Calu3 (cell line): Measurements from ENCODE around the gene HMX2. TPM values are rescaled to one million over a fixed set of nuclear protein-coding genes. Genes with fewer than 3 reads are reported as not detected.
A peak's percentile ranks its signal among the peaks of the same experiment; 100 is the strongest.

Experiments
- BruUV-seq: library from RNA; stranded (reverse); fragments of 400-500 nt; replicated peaks from 2 replicates; lab custom pipeline; 2021; lab: Mats Ljungman, UMichigan
- CTCF ChIA-PET: fragments of 300-600 bp; sonication (Branson Sonifier 250); formaldehyde crosslinking; loops from one replicate; lab custom pipeline; 2022; ENCODE audit warnings: antibody characterized with exemption; lab: Charles Lee
- DNase-seq: peaks from one replicate; pipeline ENCODE4 v3.0.0; 2022
- H3K27ac Mint-ChIP-seq: one replicate; pipeline ENCODE4 v1.8.0; 2022; ENCODE audit warnings: mixed read lengths; ENCODE audit not compliant: unreplicated experiment
- H3K27me3 Mint-ChIP-seq: one replicate; pipeline ENCODE4 v1.8.0; 2022; ENCODE audit warnings: mixed read lengths; ENCODE audit not compliant: unreplicated experiment
- H3K36me3 Mint-ChIP-seq: one replicate; pipeline ENCODE4 v1.8.0; 2022; ENCODE audit warnings: mild to moderate bottlenecking, moderate library complexity, mixed read lengths; ENCODE audit not compliant: insufficient read depth, unreplicated experiment
- H3K4me1 Mint-ChIP-seq: one replicate; pipeline ENCODE4 v1.8.0; 2022; ENCODE audit warnings: mild to moderate bottlenecking, low read depth, mixed read lengths; ENCODE audit not compliant: unreplicated experiment
- H3K4me3 Mint-ChIP-seq: one replicate; pipeline ENCODE4 v1.8.0; 2022; ENCODE audit warnings: mild to moderate bottlenecking, low read depth, moderate library complexity, mixed read lengths; ENCODE audit not compliant: unreplicated experiment
- H3K9me3 Mint-ChIP-seq: one replicate; pipeline ENCODE4 v1.8.0; 2022; ENCODE audit warnings: low read depth, mixed read lengths; ENCODE audit not compliant: unreplicated experiment
- CTCF ChIP-seq: fragments of 200-600 bp; IDR thresholded peaks from one replicate; pipeline ENCODE4 v1.8.0; 2022; ENCODE audit warnings: antibody characterized with exemption; ENCODE audit not compliant: unreplicated experiment
- intact Hi-C: fragments of 100-400 bp; cut with micrococcal nuclease; formaldehyde crosslinking; loops from one replicate; pipeline ENCODE4 v1.10.0; 2022; ENCODE audit not compliant: unreplicated experiment
- total RNA-seq: library from RNA; stranded (reverse); gene quantifications from 2 replicates; pipeline ENCODE4 v1.2.3, GENCODE V29; 2022

HMX2 gene
- total RNA-seq, 1 experiment from 2014 or later, result not detected

GRCh38 chr10:123136221-123136805 is 11.6 kb upstream of the HMX2 start:
- peaks cover 12% of the 10 kb centered on the region for H3K4me1 Mint-ChIP-seq
- peaks cover 18% of the 10 kb centered on the region for H3K27me3 Mint-ChIP-seq
- intact Hi-C loops, result loop anchor here (10.0 kb wide), 1 partner anchor 138 kb away; no protein-coding TSS in a partner anchor
- CTCF ChIA-PET, result no interaction called here
- no peak overlapping the region for H3K27ac Mint-ChIP-seq
- TF ChIP-seq CTCF, result no peak
- peaks cover 17% of the 10 kb centered on the region for H3K36me3 Mint-ChIP-seq
- BruUV-seq, result no TSS peak
- no peak for DNase-seq
- no peak overlapping the region for H3K4me3 Mint-ChIP-seq
- H3K9me3 Mint-ChIP-seq, result no peaks in the 10 kb centered on the region

- no peaks in the 10 kb centered on the region for H3K9me3 Mint-ChIP-seq
- no peak for TF ChIP-seq CTCF
- CTCF ChIA-PET, result no interaction called here
- no peak overlapping the region for H3K4me3 Mint-ChIP-seq
- DNase-seq, result no peak
- H3K36me3 Mint-ChIP-seq, result peaks cover 17% of the 10 kb centered on the region
- intact Hi-C loops, result loop anchor here (10.0 kb wide), 1 partner anchor 138 kb away; no protein-coding TSS in a partner anchor
- H3K4me1 Mint-ChIP-seq, result peaks cover 12% of the 10 kb centered on the region
- BruUV-seq, result no TSS peak
- peaks cover 18% of the 10 kb centered on the region for H3K27me3 Mint-ChIP-seq
- H3K27ac Mint-ChIP-seq, result no peak overlapping the region
Observed at GRCh38 chr10:123136806-123137642, 10.9 kb upstream of the HMX2 start.

- Mint-ChIP-seq H3K27me3 (peaks cover 30% of the 10 kb centered on the region), H3K4me3 (peak overlapping the region; percentile 81), H3K36me3 (peaks cover 17% of the 10 kb centered on the region), H3K9me3 (no peaks in the 10 kb centered on the region), H3K4me1 (peaks cover 12% of the 10 kb centered on the region), H3K27ac (peak overlapping the region; percentile 75)
- CTCF ChIA-PET, result interaction anchor here (1.1 kb wide), 1 partner anchor 15 kb away, joined by 6 read pairs; the partner anchor contains the start of gene BUB3
- TF ChIP-seq CTCF, result no peak
- intact Hi-C loops, result loop anchor here (10.0 kb wide), 1 partner anchor 136 kb away; no protein-coding TSS in a partner anchor
- DNase-seq, result no peak
- no TSS peak for BruUV-seq
Observed at GRCh38 chr10:123139165-123139520, 8.8 kb upstream of the HMX2 start.

- TF ChIP-seq CTCF, result no peak
- peaks cover 17% of the 10 kb centered on the region for H3K36me3 Mint-ChIP-seq
- intact Hi-C loops, result loop anchor here (10.0 kb wide), 1 partner anchor 135 kb away; no protein-coding TSS in a partner anchor
- peak overlapping the region; percentile 81 for H3K4me3 Mint-ChIP-seq
- peak; percentile 78 for DNase-seq
- CTCF ChIA-PET, result interaction anchor here (1.1 kb wide), 1 partner anchor 14 kb away, joined by 6 read pairs; the partner anchor contains the start of gene BUB3
- peaks cover 35% of the 10 kb centered on the region for H3K27me3 Mint-ChIP-seq
- no TSS peak for BruUV-seq
- no peaks in the 10 kb centered on the region for H3K9me3 Mint-ChIP-seq
- H3K4me1 Mint-ChIP-seq, result peaks cover 12% of the 10 kb centered on the region
- H3K27ac Mint-ChIP-seq, result peak overlapping the region; percentile 75
Observed at GRCh38 chr10:123139521-123140163, 8.3 kb upstream of the HMX2 start.
